Measurements from ENCODE around the gene DERA.

DNA sequence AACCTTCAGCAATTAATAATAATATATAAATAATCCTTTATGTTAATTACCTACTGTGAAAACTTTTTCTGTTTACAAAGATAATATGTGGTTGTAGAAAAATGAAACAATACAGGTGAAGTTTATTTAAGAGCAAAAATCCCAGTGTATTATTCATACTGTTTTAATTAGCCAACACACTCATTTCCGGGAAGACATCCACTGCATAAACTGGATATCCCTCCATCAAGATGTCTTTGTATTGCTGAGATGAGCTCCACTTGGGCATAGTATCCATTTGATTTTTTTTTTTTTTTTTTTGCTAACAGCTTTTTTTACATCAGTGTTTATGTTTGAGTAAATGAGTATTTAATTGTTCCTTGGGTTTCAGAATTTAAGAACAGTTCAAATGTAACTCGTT lies 13.7 kb upstream of the DERA start:
- TF ChIP-seq, protein P1, sequence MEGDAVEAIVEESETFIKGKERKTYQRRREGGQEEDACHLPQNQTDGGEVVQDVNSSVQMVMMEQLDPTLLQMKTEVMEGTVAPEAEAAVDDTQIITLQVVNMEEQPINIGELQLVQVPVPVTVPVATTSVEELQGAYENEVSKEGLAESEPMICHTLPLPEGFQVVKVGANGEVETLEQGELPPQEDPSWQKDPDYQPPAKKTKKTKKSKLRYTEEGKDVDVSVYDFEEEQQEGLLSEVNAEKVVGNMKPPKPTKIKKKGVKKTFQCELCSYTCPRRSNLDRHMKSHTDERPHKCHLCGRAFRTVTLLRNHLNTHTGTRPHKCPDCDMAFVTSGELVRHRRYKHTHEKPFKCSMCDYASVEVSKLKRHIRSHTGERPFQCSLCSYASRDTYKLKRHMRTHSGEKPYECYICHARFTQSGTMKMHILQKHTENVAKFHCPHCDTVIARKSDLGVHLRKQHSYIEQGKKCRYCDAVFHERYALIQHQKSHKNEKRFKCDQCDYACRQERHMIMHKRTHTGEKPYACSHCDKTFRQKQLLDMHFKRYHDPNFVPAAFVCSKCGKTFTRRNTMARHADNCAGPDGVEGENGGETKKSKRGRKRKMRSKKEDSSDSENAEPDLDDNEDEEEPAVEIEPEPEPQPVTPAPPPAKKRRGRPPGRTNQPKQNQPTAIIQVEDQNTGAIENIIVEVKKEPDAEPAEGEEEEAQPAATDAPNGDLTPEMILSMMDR (IDR thresholded peaks at IDR 0.05), result no peak
- no peak for TF ChIP-seq POLR2A (IDR thresholded peaks at IDR 0.05)
